Upper lobe of left lung (tissue), 4 donors: ENCODE data around the gene OAT.

Source experiments
- POLR2A ChIP-seq, 4 donors: fragments of 450-650 bp; IDR thresholded peaks; one replicate each; pipeline ENCODE4 v1.5.1; 2016 to 2017; ENCODE audit warnings: antibody characterized with exemption in 4 of 4, mild to moderate bottlenecking in 2 of 4
- TF ChIP-seq, protein P1 (sequence below), 6 experiments: fragments of 450-650 bp in 4 of 6; fragments of 200-600 bp in 2 of 6; sonication (generic) in 2 of 6; IDR thresholded peaks; one replicate each; pipeline ENCODE4 v1.5.1; 2016 to 2019; ENCODE audit warnings: antibody characterized with exemption in 6 of 6

DNA sequence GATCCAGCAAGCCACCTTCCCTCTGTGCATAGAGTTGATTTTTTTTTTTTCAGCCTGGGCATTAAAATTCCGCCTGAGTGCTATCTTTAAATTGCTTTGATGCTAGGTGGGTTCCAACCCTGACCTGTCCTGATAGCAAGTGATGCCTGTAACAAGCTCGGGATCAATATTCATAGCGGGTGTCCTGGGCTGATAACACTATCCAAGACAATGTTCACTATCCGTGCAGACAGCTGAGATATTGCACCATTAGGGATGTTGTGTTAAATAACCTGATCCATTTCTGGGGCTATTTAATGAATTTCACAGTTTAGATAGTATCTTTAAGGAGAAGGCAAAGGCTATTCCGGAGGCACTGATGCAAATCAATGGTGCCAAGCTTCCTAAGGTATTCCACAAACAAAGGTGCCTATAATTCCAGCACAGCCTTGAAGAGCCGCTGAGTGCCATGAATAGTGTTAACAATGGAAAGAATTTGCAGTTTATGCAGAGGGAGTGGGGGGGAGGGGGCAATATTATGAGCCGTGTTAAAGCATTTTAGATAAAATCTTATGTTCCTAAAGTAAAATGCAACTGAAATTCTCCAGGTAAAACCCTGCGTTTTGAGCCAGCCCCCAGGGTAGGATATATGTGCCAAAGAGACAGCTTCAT lies 35.4 kb upstream of the OAT start:
- no peak for TF ChIP-seq POLR2A (IDR thresholded peaks at IDR 0.05)
- TF ChIP-seq, protein P1, sequence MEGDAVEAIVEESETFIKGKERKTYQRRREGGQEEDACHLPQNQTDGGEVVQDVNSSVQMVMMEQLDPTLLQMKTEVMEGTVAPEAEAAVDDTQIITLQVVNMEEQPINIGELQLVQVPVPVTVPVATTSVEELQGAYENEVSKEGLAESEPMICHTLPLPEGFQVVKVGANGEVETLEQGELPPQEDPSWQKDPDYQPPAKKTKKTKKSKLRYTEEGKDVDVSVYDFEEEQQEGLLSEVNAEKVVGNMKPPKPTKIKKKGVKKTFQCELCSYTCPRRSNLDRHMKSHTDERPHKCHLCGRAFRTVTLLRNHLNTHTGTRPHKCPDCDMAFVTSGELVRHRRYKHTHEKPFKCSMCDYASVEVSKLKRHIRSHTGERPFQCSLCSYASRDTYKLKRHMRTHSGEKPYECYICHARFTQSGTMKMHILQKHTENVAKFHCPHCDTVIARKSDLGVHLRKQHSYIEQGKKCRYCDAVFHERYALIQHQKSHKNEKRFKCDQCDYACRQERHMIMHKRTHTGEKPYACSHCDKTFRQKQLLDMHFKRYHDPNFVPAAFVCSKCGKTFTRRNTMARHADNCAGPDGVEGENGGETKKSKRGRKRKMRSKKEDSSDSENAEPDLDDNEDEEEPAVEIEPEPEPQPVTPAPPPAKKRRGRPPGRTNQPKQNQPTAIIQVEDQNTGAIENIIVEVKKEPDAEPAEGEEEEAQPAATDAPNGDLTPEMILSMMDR (IDR thresholded peaks at IDR 0.05): no peak
